CD4-positive, CD25-positive, alpha-beta regulatory T cell (primary cell): ENCODE data around the gene AGBL4. TPM values are rescaled to one million over a fixed set of nuclear protein-coding genes. Genes with fewer than 3 reads are reported as not detected.
"Not testable (repeated sequence)": the region's sequence is repeated elsewhere in the genome, so short reads cannot be mapped to it uniquely, and the experiment has no call there.

ENCODE experiments used
- ATAC-seq, 2 donors: fragments of 150-1000 bp; cut with Tn5 transposase; one replicate each; pipeline ENCODE4 v1.10.0; 2021; ENCODE audit warnings: low read depth in 2 of 2, moderate number of reproducible peaks in 2 of 2, moderate library complexity in 1 of 2
- DNase-seq, 3 donors: peaks; one replicate each; pipeline versions ENCODE4 v3.0.0 to v3.0.0-alpha.2; 2012 to 2022; ENCODE audit warnings: mixed read lengths in 1 of 3
- H3K27ac ChIP-seq: one replicate; pipeline ENCODE4 v1.7.0; 2013; ENCODE audit warnings: mild to moderate bottlenecking, low read length; ENCODE audit not compliant: insufficient read depth, poor library complexity, severe bottlenecking
- H3K27me3 ChIP-seq: one replicate; pipeline ENCODE4 v1.7.0; 2013; ENCODE audit warnings: low read length; ENCODE audit not compliant: control insufficient read depth, insufficient read depth
- H3K36me3 ChIP-seq: one replicate; pipeline ENCODE4 v1.7.0; 2013; ENCODE audit warnings: mild to moderate bottlenecking, low read length, moderate library complexity; ENCODE audit not compliant: control insufficient read depth, insufficient read depth
- H3K4me1 ChIP-seq: 2 replicates; pipeline ENCODE4 v1.7.0; 2013; ENCODE audit warnings: mild to moderate bottlenecking, low read length; ENCODE audit not compliant: insufficient read depth, control insufficient read depth, poor library complexity, severe bottlenecking
- H3K4me3 ChIP-seq: one replicate; pipeline ENCODE4 v1.7.0; 2013; ENCODE audit warnings: low read depth, mild to moderate bottlenecking, low read length, moderate library complexity
- H3K9me3 ChIP-seq, 2 experiments: 1 replicate in 1 of 2; 2 replicates in 1 of 2; pipeline ENCODE4 v1.7.0; 2013; ENCODE audit warnings: low read length in 2 of 2, mild to moderate bottlenecking in 1 of 2, moderate library complexity in 1 of 2; ENCODE audit not compliant: control insufficient read depth in 2 of 2
- H3K27ac Mint-ChIP-seq, 3 donors: one replicate each; pipeline ENCODE4 v1.8.0; 2020 to 2022; ENCODE audit warnings: mild to moderate bottlenecking in 3 of 3, mixed read lengths in 3 of 3, moderate library complexity in 2 of 3
- H3K27me3 Mint-ChIP-seq: one replicate; pipeline ENCODE4 v1.8.0; 2022; ENCODE audit warnings: mild to moderate bottlenecking, mixed read lengths
- H3K36me3 Mint-ChIP-seq: one replicate; pipeline ENCODE4 v1.8.0; 2020; ENCODE audit warnings: mixed read lengths
- H3K4me1 Mint-ChIP-seq, 4 donors: one replicate each; pipeline ENCODE4 v1.8.0; 2020 to 2022; ENCODE audit warnings: mixed read lengths in 4 of 4, mild to moderate bottlenecking in 1 of 4
- H3K4me3 Mint-ChIP-seq, 4 donors: one replicate each; pipeline ENCODE4 v1.8.0; 2020 to 2022; ENCODE audit warnings: mild to moderate bottlenecking in 4 of 4, mixed read lengths in 4 of 4, moderate library complexity in 3 of 4
- H3K9me3 Mint-ChIP-seq, 7 donors: one replicate each; pipeline ENCODE4 v1.8.0; 2020 to 2022; ENCODE audit warnings: mixed read lengths in 7 of 7, mild to moderate bottlenecking in 3 of 7, moderate library complexity in 2 of 7
- polyA plus RNA-seq, 4 donors: library from polyadenylated mRNA; unstranded; fragments of 300-500 nt; fragmentation: Illumina TruSeq; gene quantifications; one replicate each; pipeline ENCODE4 v1.2.3, GENCODE V29; 2021
- total RNA-seq: library from RNA; stranded (reverse); gene quantifications from one replicate; pipeline ENCODE4 v1.2.3, GENCODE V29; 2022

The AGBL4 gene
- total and polyA plus RNA-seq, 5 donors from 2014 or later: 0.47 TPM; not detected in 4

DNA sequence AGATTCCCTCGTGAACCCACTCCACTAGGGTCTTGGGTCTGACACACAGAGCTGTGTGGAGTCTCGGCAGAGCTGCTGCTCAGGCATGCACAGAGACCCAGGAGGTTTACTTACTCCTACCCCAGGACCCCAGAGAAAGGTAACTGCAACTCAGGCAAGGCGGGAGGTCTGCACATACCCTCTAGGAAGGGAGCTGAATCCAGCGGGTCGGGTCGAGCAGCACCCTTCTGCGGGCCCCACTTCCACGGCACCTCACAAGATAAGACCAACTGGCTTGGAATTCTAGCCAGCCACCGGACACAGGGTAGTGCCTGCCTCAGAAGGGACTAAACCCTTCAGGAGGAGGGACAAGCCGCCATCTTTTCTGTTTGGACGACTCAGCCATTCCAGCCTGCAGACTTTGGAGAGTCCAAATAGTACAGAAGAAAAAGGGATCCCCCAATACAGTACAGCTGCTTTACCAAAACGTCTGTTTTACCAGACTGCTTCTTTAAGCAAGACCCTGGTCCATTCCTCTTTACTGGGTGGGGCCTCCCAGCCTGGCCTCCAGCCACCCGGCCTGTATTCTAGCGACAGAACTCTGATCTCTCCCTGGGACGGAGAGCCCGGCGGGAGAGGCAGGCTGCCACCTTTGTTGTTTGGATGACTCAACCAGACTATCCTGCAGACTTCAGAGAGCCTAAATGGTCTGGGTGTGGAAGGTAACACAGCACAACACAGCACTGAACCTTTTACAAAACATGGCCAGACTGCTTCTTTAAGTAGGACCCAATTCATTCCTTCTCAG lies 692.5 kb downstream of the AGBL4 start:
- Mint-ChIP-seq H3K4me3 (no peak overlapping the region), H3K4me1 (no peaks in the 10 kb centered on the region), H3K9me3 (peaks cover 0 to 11% (median 3%) of the 10 kb centered on the region in 7 donors), H3K36me3 (no peaks in the 10 kb centered on the region), H3K27me3 (no peaks in the 10 kb centered on the region), H3K27ac (no peak overlapping the region)
- Histone ChIP-seq H3K9me3 (no peaks in the 10 kb centered on the region), H3K36me3 (no peaks in the 10 kb centered on the region), H3K27me3 (no peaks in the 10 kb centered on the region), H3K4me1 (no peaks in the 10 kb centered on the region), H3K4me3 (no peak overlapping the region), H3K27ac (no peak overlapping the region)
- DNase-seq (no peak), ATAC-seq (no peak)

- no peak overlapping the region for H3K27ac Mint-ChIP-seq
- no peaks in the 10 kb centered on the region for H3K36me3 ChIP-seq
Observed at GRCh38 chr1:49323925-49324540, 699.7 kb downstream of the AGBL4 start.

DNA sequence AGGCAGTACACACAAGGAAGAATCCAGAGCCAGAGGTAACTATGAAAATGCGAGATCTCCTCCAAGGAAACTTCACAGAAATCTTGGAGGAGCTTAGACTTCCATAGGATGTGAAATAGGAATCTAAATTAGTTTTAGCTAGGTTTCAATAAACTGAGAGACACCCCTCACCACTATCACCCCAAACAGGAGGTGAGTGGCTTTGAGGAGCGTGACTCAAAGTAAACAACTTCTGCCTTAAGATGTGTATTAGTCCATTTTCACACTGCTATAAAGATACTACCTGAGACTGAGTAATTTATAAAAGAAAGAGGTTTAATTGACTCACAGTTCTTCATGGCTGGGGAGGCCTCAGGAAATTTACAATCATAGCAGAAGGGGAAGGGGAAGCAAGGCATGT lies 703.3 kb downstream of the AGBL4 start:
- not testable (repeated sequence) for H3K27ac ChIP-seq, H3K27me3 Mint-ChIP-seq, H3K9me3 ChIP-seq, H3K27me3 ChIP-seq, ATAC-seq, H3K27ac Mint-ChIP-seq, H3K4me3 Mint-ChIP-seq, H3K4me3 ChIP-seq, H3K4me1 ChIP-seq, H3K36me3 ChIP-seq, H3K9me3 Mint-ChIP-seq, H3K4me1 Mint-ChIP-seq, H3K36me3 Mint-ChIP-seq, DNase-seq

More at GRCh38 chr1:49323925-49324540, 699.7 kb downstream of the AGBL4 start:
- Histone ChIP-seq H3K9me3 (no peaks in the 10 kb centered on the region), H3K27ac (no peak overlapping the region), H3K27me3 (no peaks in the 10 kb centered on the region), H3K4me3 (no peak overlapping the region), H3K4me1 (no peaks in the 10 kb centered on the region)
- Mint-ChIP-seq H3K27me3 (no peaks in the 10 kb centered on the region), H3K9me3 (peaks cover 0 to 9% (median 1%) of the 10 kb centered on the region in 7 donors), H3K4me1 (no peaks in the 10 kb centered on the region), H3K36me3 (no peaks in the 10 kb centered on the region), H3K4me3 (no peak overlapping the region)
- no peak for DNase-seq
- ATAC-seq: no peak

DNA sequence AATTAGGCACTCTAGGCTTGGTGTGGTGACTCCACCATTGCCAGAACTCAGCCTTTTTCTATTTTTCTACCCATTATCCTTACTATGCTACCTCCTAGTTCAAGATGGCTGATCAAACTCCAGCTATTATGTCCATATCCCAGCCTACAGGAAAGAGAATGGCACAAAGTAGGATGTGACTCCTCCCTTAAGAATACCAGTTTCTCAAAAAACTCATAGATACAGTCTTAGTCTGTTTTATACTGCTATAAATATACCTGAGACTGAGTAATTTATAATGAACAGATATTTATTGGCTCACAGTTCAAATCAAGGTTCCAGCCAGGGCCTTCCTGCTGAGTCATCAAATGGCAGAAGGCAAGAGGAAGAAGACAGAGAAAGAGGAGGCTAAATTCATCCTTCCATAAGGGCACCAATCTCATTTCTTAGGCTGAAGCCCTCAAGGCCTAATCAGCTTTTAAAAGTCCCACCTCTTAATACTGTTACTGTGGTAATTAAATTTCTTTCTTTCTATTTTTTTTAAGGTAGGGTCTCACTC lies 704.3 kb downstream of the AGBL4 start:
- Histone ChIP-seq H3K4me3 (no peak overlapping the region), H3K4me1 (no peaks in the 10 kb centered on the region), H3K9me3 (no peaks in the 10 kb centered on the region), H3K36me3 (no peaks in the 10 kb centered on the region), H3K27me3 (no peaks in the 10 kb centered on the region), H3K27ac (no peak overlapping the region)
- Mint-ChIP-seq H3K4me3 (no peak overlapping the region), H3K4me1 (no peaks in the 10 kb centered on the region), H3K9me3 (peaks cover under 1 to 8% (median 4%) of the 10 kb centered on the region in 7 donors), H3K27ac (no peak overlapping the region), H3K36me3 (no peaks in the 10 kb centered on the region), H3K27me3 (no peaks in the 10 kb centered on the region)
- DNase-seq: no peak
- no peak for ATAC-seq

- Mint-ChIP-seq H3K27ac (no peak overlapping the region), H3K27me3 (no peaks in the 10 kb centered on the region), H3K4me1 (no peaks in the 10 kb centered on the region), H3K36me3 (no peaks in the 10 kb centered on the region), H3K4me3 (no peak overlapping the region), H3K9me3 (peaks cover 2 to 8% (median 4%) of the 10 kb centered on the region in 7 donors)
- ATAC-seq: no peak
- Histone ChIP-seq H3K4me3 (no peak overlapping the region), H3K4me1 (no peaks in the 10 kb centered on the region), H3K27ac (no peak overlapping the region), H3K27me3 (no peaks in the 10 kb centered on the region), H3K9me3 (no peaks in the 10 kb centered on the region), H3K36me3 (no peaks in the 10 kb centered on the region)
- no peak for DNase-seq
Observed at GRCh38 chr1:49318218-49318617, 705.5 kb downstream of the AGBL4 start.

DNA sequence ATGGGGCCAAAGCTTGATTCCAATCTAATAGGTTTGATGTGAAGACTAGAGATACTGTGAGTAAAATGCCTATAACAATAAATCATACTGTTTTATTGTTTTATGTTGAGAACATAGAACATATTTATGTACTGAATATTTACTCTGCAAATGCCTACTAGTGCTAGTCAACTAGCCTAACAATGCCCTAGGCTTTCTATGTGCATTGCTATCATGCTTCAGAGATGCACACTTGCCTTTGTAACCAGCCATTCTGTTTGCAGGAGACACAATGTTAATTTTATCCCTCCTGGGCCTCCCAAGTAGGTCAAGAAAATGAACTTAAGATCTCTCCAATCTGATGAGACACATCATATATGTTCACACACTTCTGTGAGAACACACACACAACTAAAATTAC lies 716.3 kb downstream of the AGBL4 start:
- Mint-ChIP-seq H3K27me3 (no peaks in the 10 kb centered on the region), H3K9me3 (peaks cover 2 to 12% (median 5%) of the 10 kb centered on the region in 7 donors), H3K4me3 (no peak overlapping the region), H3K4me1 (no peaks in the 10 kb centered on the region), H3K27ac (no peak overlapping the region), H3K36me3 (no peaks in the 10 kb centered on the region)
- Histone ChIP-seq H3K4me3 (no peak overlapping the region), H3K27me3 (no peaks in the 10 kb centered on the region), H3K27ac (no peak overlapping the region), H3K4me1 (no peaks in the 10 kb centered on the region), H3K9me3 (peaks cover 0 to 2% of the 10 kb centered on the region in 2 experiments), H3K36me3 (no peaks in the 10 kb centered on the region)
- DNase-seq (no peak), ATAC-seq (no peak)

- H3K27ac Mint-ChIP-seq: no peak overlapping the region
- no peaks in the 10 kb centered on the region for H3K27me3 ChIP-seq
- H3K4me3 ChIP-seq: no peak overlapping the region
- DNase-seq: no peak
- H3K4me3 Mint-ChIP-seq: no peak overlapping the region
- ATAC-seq: no peak
- H3K27me3 Mint-ChIP-seq: no peaks in the 10 kb centered on the region
- H3K36me3 Mint-ChIP-seq: no peaks in the 10 kb centered on the region
- peaks cover 0 to 2% of the 10 kb centered on the region in 2 experiments for H3K9me3 ChIP-seq
- peaks cover 3 to 12% (median 5%) of the 10 kb centered on the region in 7 donors for H3K9me3 Mint-ChIP-seq
- H3K27ac ChIP-seq: no peak overlapping the region
- H3K4me1 ChIP-seq: no peaks in the 10 kb centered on the region
- H3K36me3 ChIP-seq: no peaks in the 10 kb centered on the region
- H3K4me1 Mint-ChIP-seq: no peaks in the 10 kb centered on the region
Observed at GRCh38 chr1:49306507-49307070, 717.2 kb downstream of the AGBL4 start.
